Mucosa of gallbladder (tissue), 1 donor: ENCODE results near the gene WASHC3. TPM values are rescaled to one million over a fixed set of nuclear protein-coding genes. Genes with fewer than 3 reads are reported as not detected.
A peak's percentile ranks its signal among the peaks of the same experiment; 100 is the strongest.
"Not testable (repeated sequence)": the region's sequence is repeated elsewhere in the genome, so short reads cannot be mapped to it uniquely, and the experiment has no call there.

Experiments
- DNase-seq: peaks from one replicate; pipeline ENCODE4 v3.0.0-alpha.2; 2020; ENCODE audit warnings: low spot score
- total RNA-seq: library from RNA; stranded (reverse); gene quantifications from one replicate; pipeline ENCODE4 v1.2.1, GENCODE V29; 2021
- donor health status: DM: no; HTN: no; CAD: no.

WASHC3 gene
- total RNA-seq = 32.0 TPM

- peak; percentile 96 for DNase-seq
These were observed at the start of gene WASHC3 for GRCh38 chr12:102061560-102062418. TSS of gene WASHC3 (minus strand) at chr12:102061991. CDS start at chr12:102061962, 29 bp downstream.

- no peak for DNase-seq
These were observed 49.0 kb upstream of the WASHC3 start for GRCh38 chr12:102110782-102111181.

GRCh38 chr12:102107970-102108369 lies 46.2 kb upstream of the WASHC3 start:
- no peak for DNase-seq

GRCh38 chr12:102106905-102107304 lies 45.1 kb upstream of the WASHC3 start:
- DNase-seq = no peak

- DNase-seq = no peak
These were observed 35.1 kb upstream of the WASHC3 start for GRCh38 chr12:102096855-102097254.

- DNase-seq = no peak
These were observed 34.0 kb upstream of the WASHC3 start for GRCh38 chr12:102095677-102096263.

- DNase-seq = no peak
These were observed 31.5 kb upstream of the WASHC3 start for GRCh38 chr12:102093319-102093718.

- DNase-seq = not testable (repeated sequence)
These were observed 27.5 kb upstream of the WASHC3 start for GRCh38 chr12:102089228-102089835.

GRCh38 chr12:102080842-102081241 lies 19.1 kb upstream of the WASHC3 start:
- DNase-seq = no peak

GRCh38 chr12:102072092-102072491 lies 10.3 kb upstream of the WASHC3 start:
- DNase-seq = not testable (repeated sequence)

GRCh38 chr12:102069707-102070106 lies 7.9 kb upstream of the WASHC3 start:
- no peak for DNase-seq

- no peak for DNase-seq
These were observed 5.9 kb upstream of the WASHC3 start for GRCh38 chr12:102067574-102068258.

GRCh38 chr12:102064476-102064875 lies 2.7 kb upstream of the WASHC3 start:
- DNase-seq = no peak

GRCh38 chr12:102063069-102063468 lies 1.3 kb upstream of the WASHC3 start:
- no peak for DNase-seq

- DNase-seq = no peak
These were observed 622 bp upstream of the WASHC3 start for GRCh38 chr12:102062419-102062806.

- no peak for DNase-seq
These were observed 663 bp downstream of the WASHC3 start for GRCh38 chr12:102061096-102061559.

- no peak for DNase-seq
These were observed 2.4 kb downstream of the WASHC3 start for GRCh38 chr12:102059343-102059742.

- DNase-seq = no peak
These were observed 7.4 kb downstream of the WASHC3 start for GRCh38 chr12:102054345-102054744.

GRCh38 chr12:102053062-102053349 lies 8.8 kb downstream of the WASHC3 start:
- DNase-seq = no peak

GRCh38 chr12:102052192-102053061 lies 9.4 kb downstream of the WASHC3 start:
- no peak for DNase-seq

GRCh38 chr12:102051431-102051965 lies 10.3 kb downstream of the WASHC3 start:
- no peak for DNase-seq
